K562 (cell line): Measurements from ENCODE around the gene GINS1. TPM values are rescaled to one million over a fixed set of nuclear protein-coding genes. Genes with fewer than 3 reads are reported as not detected.
A peak's percentile ranks its signal among the peaks of the same experiment; 100 is the strongest.

ENCODE experiments used
- ARID1B ChIP-seq: fragments of 450-650 bp; IDR thresholded peaks from 2 replicates; pipeline ENCODE4 v1.6.1; 2016; ENCODE audit warnings: antibody characterized with exemption, mild to moderate bottlenecking, inconsistent platforms
- ARID2 ChIP-seq: fragments of 450-650 bp; IDR thresholded peaks from 2 replicates; pipeline ENCODE4 v1.6.1; 2017; ENCODE audit warnings: antibody characterized with exemption, mild to moderate bottlenecking
- CBX2 ChIP-seq: fragments of 200-600 bp; sonication (generic); IDR thresholded peaks from one replicate; pipeline ENCODE4 v1.6.1; 2012; ENCODE audit warnings: mild to moderate bottlenecking, low read length, inconsistent platforms; ENCODE audit not compliant: insufficient read depth, poor library complexity, severe bottlenecking
- CREM ChIP-seq: IDR thresholded peaks from 2 replicates; pipeline ENCODE4 v1.6.1; 2014; ENCODE audit warnings: antibody characterized with exemption, low read depth
- FIP1L1 ChIP-seq: fragments of 200-400 bp; formaldehyde crosslinking; IDR thresholded peaks from 2 replicates; pipeline ENCODE4 v1.6.1; 2018; ENCODE audit warnings: mild to moderate bottlenecking, low read depth, low read length; ENCODE audit not compliant: poor library complexity, severe bottlenecking
- FOSL1 ChIP-seq: fragments of 200-800 bp; sonication (Bioruptor generic); conservative IDR thresholded peaks from 2 replicates; pipeline ENCODE4 v1.6.1; 2016; ENCODE audit warnings: missing genetic modification characterization, missing compliant biosample characterization
- HNRNPLL ChIP-seq: fragments of 200-400 bp; formaldehyde crosslinking; IDR thresholded peaks from 2 replicates; pipeline ENCODE4 v1.6.1; 2017; ENCODE audit warnings: low read length, low read depth, mild to moderate bottlenecking; ENCODE audit not compliant: poor library complexity, severe bottlenecking
- KDM4B ChIP-seq, 2 experiments: fragments of 450-650 bp in 1 of 2; sonication (generic) in 1 of 2; IDR thresholded peaks; 2 replicates each; pipeline ENCODE4 v1.6.1; 2016 to 2017; ENCODE audit warnings: borderline replicate concordance in 2 of 2, antibody characterized with exemption in 1 of 2, low read depth in 1 of 2, mild to moderate bottlenecking in 1 of 2
- LARP7 ChIP-seq: fragments of 450-650 bp; IDR thresholded peaks from 2 replicates; pipeline ENCODE4 v1.6.1; 2016
- MEF2A ChIP-seq: IDR thresholded peaks from 2 replicates; pipeline ENCODE4 v1.6.1; 2011; ENCODE audit warnings: low read depth, mild to moderate bottlenecking, low read length, moderate library complexity; ENCODE audit not compliant: control insufficient read depth
- RCOR1 ChIP-seq, 2 experiments: IDR thresholded peaks; 2 replicates each; pipeline ENCODE4 v1.6.1; 2012; ENCODE audit warnings: low read depth in 2 of 2, low read length in 2 of 2, borderline replicate concordance in 1 of 2, improper control_type of control experiment in 1 of 2
- SAP30 ChIP-seq: fragments of 200-600 bp; sonication (generic); IDR thresholded peaks from 2 replicates; pipeline ENCODE4 v1.6.1; 2012; ENCODE audit warnings: borderline replicate concordance, low read depth, mild to moderate bottlenecking, moderate library complexity, low read length, control low read depth, inconsistent platforms; ENCODE audit not compliant: insufficient read depth, poor library complexity, severe bottlenecking
- SPI1 ChIP-seq: IDR thresholded peaks from 2 replicates; pipeline ENCODE4 v1.6.1; 2011; ENCODE audit warnings: low read depth, low read length, control low read depth, borderline replicate concordance
- YY1 ChIP-seq, 3 experiments: IDR thresholded peaks; 2 replicates each; pipeline ENCODE4 v1.6.1; 2011; ENCODE audit warnings: low read length in 2 of 3, mild to moderate bottlenecking in 2 of 3, moderate library complexity in 2 of 3, borderline replicate concordance in 1 of 3, control low read depth in 1 of 3, low read depth in 1 of 3; ENCODE audit not compliant: insufficient read depth in 3 of 3, insufficient replicate concordance in 2 of 3, control insufficient read depth in 1 of 3, insufficient read length in 1 of 3; ENCODE audit errors: extremely low read depth in 1 of 3
- ZC3H11A ChIP-seq: IDR thresholded peaks from 2 replicates; pipeline ENCODE4 v1.6.1; 2012; ENCODE audit warnings: low read depth, low read length, improper control_type of control experiment
- ZNF12 ChIP-seq: sonication (generic); formaldehyde crosslinking; IDR thresholded peaks from 2 replicates; pipeline ENCODE4 v1.4.0; 2020; ENCODE audit warnings: mild to moderate bottlenecking, missing genetic modification reagents
- ZNF175 ChIP-seq: fragments of 200-800 bp; sonication (Bioruptor generic); IDR thresholded peaks from 2 replicates; pipeline ENCODE4 v1.6.1; 2016; ENCODE audit warnings: low read depth, mild to moderate bottlenecking, missing genetic modification characterization, missing compliant biosample characterization
- ZNF76 ChIP-seq: fragments of 250-450 bp; sonication (Bioruptor Pico); IDR thresholded peaks from 2 replicates; pipeline ENCODE4 v1.4.0; 2020; ENCODE audit warnings: mild to moderate bottlenecking, moderate library complexity, borderline replicate concordance
- ZZZ3 ChIP-seq: fragments of 450-650 bp; IDR thresholded peaks from 2 replicates; pipeline ENCODE4 v1.6.1; 2016; ENCODE audit warnings: antibody characterized with exemption, mild to moderate bottlenecking, moderate library complexity
- polyA plus RNA-seq, 8 experiments: library from polyadenylated mRNA; depleted of rRNA in 4 of 8; stranded (reverse) in 5 of 8; unstranded in 3 of 8; fragments of >200 nt; fragmentation: Nextera tagmentation in 2 of 8; fragmentation: Illumina TruSeq in 1 of 8; extraction: Ambion mirVana in 2 of 8; extraction: Trizol in 1 of 8; gene quantifications; 2 replicates each; pipeline versions ENCODE4 v1.2.1 to v1.2.3, GENCODE V29; 2011 to 2014; ENCODE audit warnings: inconsistent platforms in 1 of 8, missing spikeins in 1 of 8
- total RNA-seq, 7 experiments: library from RNA; depleted of rRNA in 6 of 7; stranded (reverse); fragments of >200 nt in 6 of 7; fragmentation: Illumina TruSeq in 2 of 7; extraction: Trizol in 2 of 7; gene quantifications; 2 replicates each; pipeline versions ENCODE4 v1.2.1 to v1.2.3, GENCODE V29; 2011 to 2021; ENCODE audit warnings: low replicate concordance in 1 of 7
- TF ChIP-seq, protein P1 (sequence below): sonication (generic); formaldehyde crosslinking; IDR thresholded peaks from 2 replicates; pipeline ENCODE4 v1.8.0; 2022; ENCODE audit warnings: mild to moderate bottlenecking, low read depth, missing genetic modification reagents
- TF ChIP-seq, protein P2 (sequence below): fragments of 250-450 bp; sonication (Bioruptor Pico); IDR thresholded peaks from 2 replicates; pipeline ENCODE4 v1.4.0; 2020; ENCODE audit warnings: mild to moderate bottlenecking, moderate library complexity

GINS1 gene
- total and polyA plus RNA-seq, 9 of the 15 experiments (the other 6 are each of a cell fraction or from before 2014, with no cell fraction given), result 13.1 to 31.8 (median 24.1) TPM

- TF ChIP-seq ZNF175 (CRISPR knock-in tag) (no peak), ARID1B (no peak), SAP30 (peak; percentile 48), LARP7 (no peak), HNRNPLL (no peak), ZNF12 (CRISPR knock-in tag) (no peak), RCOR1 (IDR thresholded peaks at IDR 0.05; ENCODE audit: borderline replicate concordance in 1 of 2, low read depth in 2 of 2, low read length in 2 of 2) (peak in 1 of 2 experiments; percentile 28; a peak in 1 of 4 replicates), FIP1L1 (peak; percentile 28), MEF2A (no peak), CREM (peak; percentile 31; the same call in 1 of the 2 replicates), KDM4B (IDR thresholded peaks at IDR 0.05; ENCODE audit: borderline replicate concordance in 2 of 2, low read depth in 1 of 2) (no peak), ZC3H11A (no peak), YY1 (IDR thresholded peaks at IDR 0.05; ENCODE audit: borderline replicate concordance in 1 of 3, control insufficient read depth in 1 of 3, extremely low read depth in 1 of 3, insufficient read depth in 3 of 3, insufficient read length in 1 of 3, insufficient replicate concordance in 2 of 3, low read depth in 1 of 3, low read length in 2 of 3) (peak in 2 of 3 experiments; percentile 62 to 66), ZZZ3 (peak; percentile 87), ZNF76 (CRISPR knock-in tag) (no peak), ARID2 (no peak), SPI1 (no peak), CBX2 (no peak), FOSL1 (no peak)
- TF ChIP-seq, protein P1, sequence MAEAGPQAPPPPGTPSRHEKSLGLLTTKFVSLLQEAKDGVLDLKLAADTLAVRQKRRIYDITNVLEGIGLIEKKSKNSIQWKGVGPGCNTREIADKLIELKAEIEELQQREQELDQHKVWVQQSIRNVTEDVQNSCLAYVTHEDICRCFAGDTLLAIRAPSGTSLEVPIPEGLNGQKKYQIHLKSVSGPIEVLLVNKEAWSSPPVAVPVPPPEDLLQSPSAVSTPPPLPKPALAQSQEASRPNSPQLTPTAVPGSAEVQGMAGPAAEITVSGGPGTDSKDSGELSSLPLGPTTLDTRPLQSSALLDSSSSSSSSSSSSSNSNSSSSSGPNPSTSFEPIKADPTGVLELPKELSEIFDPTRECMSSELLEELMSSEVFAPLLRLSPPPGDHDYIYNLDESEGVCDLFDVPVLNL (CRISPR knock-in tag), result peak; percentile 88
- TF ChIP-seq, protein P2, sequence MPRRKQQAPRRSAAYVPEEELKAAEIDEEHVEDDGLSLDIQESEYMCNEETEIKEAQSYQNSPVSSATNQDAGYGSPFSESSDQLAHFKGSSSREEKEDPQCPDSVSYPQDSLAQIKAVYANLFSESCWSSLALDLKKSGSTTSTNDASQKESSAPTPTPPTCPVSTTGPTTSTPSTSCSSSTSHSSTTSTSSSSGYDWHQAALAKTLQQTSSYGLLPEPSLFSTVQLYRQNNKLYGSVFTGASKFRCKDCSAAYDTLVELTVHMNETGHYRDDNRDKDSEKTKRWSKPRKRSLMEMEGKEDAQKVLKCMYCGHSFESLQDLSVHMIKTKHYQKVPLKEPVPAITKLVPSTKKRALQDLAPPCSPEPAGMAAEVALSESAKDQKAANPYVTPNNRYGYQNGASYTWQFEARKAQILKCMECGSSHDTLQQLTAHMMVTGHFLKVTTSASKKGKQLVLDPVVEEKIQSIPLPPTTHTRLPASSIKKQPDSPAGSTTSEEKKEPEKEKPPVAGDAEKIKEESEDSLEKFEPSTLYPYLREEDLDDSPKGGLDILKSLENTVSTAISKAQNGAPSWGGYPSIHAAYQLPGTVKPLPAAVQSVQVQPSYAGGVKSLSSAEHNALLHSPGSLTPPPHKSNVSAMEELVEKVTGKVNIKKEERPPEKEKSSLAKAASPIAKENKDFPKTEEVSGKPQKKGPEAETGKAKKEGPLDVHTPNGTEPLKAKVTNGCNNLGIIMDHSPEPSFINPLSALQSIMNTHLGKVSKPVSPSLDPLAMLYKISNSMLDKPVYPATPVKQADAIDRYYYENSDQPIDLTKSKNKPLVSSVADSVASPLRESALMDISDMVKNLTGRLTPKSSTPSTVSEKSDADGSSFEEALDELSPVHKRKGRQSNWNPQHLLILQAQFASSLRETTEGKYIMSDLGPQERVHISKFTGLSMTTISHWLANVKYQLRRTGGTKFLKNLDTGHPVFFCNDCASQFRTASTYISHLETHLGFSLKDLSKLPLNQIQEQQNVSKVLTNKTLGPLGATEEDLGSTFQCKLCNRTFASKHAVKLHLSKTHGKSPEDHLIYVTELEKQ (CRISPR knock-in tag), result no peak
Observed at GRCh38 chr20:25407311-25408169, at the start of gene GINS1 (continued).
